T-helper 1 cell treated with Interleukin-12 subunit alpha and Interleukin-12 subunit beta and Interleukin-4 antibody, amounts not matched to agents 30 ng/mL and 1 ng/mL, for 36 hours (primary cell): ENCODE measurements around the gene FARP1. TPM values are rescaled to one million over a fixed set of nuclear protein-coding genes. Genes with fewer than 3 reads are reported as not detected.

Source experiments
- intact Hi-C: fragments of 100-400 bp; cut with micrococcal nuclease; formaldehyde crosslinking; loops from one replicate; pipeline ENCODE4 v1.15.1; 2024
- total RNA-seq: library from RNA; stranded (reverse); gene quantifications from 2 replicates; pipeline ENCODE4 v1.2.3, GENCODE V29; 2022

The FARP1 gene
- total RNA-seq, 1 donor from 2014 or later = 0.17 TPM

DNA sequence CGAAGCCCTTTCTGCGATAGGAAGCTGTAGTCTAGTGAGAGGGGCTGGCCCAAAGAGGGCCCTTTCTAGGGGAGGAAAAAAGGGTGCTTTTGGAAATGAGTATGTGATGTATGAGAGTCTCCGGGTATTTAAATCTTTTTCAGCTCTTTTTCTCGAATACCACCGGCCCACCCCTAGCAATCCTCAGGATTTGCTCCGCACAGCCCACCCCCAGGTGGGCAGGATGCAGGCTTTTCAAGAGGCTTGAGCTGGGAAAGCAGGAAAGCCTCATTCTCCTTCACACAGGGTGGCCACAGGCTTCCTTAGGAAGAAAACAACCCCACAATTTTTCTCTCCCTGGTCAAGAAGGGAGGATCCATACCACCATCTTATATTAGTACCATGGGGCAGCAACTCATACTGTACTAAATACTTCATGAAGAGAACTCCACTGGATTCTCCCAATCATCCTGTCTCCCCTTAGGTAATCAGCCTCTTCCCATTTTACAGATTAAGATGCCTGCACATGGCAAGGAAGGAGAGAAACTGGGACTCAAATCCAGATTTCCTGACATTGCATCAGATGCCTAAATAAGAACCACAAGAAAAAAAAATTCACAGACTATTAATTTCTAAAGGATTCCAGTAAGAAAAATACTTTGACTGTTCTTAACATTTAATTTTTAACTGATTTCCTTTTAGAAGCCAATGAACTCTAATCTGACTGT lies 349.6 kb downstream of the FARP1 start:
- intact Hi-C loops = no loop called here

DNA sequence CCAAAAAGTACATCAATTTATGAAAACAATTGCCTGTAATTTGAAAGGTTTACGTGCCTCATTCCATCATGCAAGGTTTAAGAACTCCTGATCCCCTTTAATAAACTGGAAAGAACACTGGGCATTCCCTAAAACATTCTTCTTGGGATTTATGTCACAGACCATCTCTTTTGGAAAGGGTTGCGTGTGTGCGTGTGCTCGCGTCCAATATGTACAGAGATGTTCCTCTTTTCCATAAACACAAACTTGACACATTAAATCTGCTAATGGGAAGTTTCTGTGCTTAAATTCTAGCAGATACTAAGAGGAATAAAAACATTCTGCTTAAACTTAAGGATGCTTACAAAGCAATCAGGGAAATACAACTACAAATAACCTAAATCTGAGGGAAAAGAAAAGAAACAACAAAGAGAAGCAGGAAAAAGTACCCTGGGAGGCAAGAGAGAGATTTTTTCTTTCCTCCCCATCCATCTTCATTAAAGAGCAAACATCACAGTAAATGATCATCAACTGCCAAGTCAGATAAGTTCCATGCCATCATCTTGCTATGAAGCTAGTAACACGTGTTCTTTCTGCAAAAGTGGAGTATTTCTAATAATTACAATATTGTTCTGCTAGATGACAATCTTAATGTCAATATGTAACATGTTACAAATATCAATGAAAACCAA lies 350.3 kb downstream of the FARP1 start:
- intact Hi-C loops = no loop called here

DNA sequence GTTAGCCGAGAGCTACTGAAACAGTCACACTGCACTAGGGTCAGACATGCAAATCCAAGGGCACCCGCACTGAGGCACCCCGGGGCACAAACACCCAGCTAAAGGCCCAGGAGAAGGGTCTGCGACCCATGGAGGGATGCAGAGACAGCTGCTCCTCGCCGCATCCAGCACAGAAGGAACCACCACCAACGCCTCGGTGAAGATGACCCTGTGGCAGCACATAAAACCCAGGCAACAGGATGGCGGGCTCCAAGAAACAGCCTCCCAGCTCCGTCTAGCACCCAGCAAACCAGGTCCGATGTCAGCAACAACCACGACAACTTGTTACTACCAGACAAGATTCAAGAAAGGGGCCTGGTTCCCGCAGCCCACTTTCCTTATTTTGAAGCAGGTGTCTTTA lies 351.9 kb downstream of the FARP1 start:
- intact Hi-C loops = no loop called here

DNA sequence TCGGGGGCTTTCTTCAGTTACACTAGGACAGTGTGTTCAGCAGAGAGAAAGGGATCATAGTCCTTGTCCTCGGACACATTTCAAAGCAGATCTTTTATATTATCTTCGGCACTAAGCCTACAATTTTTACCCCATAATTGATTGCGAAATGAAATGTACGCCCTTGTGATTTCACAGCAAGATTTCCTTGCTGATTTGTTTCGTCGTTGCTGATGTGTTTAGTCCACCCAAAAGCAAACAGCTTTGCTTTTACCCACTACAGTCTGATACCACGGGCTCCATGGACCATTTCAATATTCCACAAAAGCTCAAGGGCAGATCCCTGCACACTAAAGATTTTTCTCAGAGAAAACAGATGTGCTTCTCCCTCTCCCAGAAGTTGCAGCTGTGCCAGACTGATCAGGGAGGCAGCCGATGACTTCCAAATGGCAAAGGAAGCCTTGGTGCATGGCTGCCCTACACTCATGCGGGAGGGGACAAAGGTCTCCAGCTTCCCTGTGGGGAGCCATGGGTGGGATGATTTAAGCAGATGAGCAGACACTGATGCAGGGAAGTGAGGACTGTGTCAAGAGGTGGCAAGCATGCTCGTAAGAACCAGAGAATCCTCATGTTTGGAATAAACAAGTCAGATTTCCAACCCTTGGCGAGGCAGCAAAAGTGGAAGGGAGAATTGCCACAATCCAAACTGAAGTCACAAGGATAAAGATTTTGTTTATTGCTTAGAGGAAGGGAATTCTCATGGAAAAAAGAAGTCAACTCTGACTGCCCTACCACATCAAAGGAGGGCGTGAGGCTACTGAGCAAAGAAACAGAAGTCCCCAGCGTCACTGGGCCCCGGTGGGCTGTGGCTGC lies 353.0 kb downstream of the FARP1 start:
- intact Hi-C loops = no loop called here

DNA sequence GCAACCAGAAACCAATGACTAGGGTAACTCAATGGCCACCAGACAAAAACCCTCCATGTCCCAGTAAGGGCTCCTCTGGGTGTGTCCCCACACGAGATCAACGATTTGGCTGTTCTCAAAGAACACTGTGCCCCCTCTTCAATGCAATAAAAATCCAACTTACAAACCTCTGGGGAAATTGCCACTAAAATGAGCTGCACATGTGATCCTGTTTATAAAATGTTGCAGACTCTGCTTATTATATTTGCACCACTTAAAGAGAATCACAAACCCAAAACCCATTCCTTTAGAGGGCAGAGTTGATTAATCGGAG lies 353.5 kb downstream of the FARP1 start:
- intact Hi-C loops = no loop called here

DNA sequence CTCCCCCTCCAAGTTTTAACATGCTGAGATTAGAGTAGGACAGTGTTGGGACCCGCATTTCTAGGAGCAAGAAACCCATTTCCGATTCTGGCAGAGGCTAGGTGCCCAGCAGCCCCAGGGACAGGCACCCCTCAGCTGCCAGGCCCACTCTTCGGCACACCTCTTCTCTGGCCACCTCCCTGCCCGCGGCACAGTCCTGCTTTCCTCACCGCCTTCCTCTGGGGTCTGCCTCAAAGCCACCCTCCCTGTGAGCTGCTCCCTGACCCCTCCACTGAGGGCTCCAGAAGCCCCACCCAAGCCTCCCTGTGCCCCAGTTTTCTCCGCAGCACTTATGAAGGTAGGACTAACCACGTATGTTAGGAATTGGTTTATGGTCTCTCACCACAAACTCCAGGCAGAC lies 354.1 kb downstream of the FARP1 start:
- intact Hi-C loops = no loop called here

DNA sequence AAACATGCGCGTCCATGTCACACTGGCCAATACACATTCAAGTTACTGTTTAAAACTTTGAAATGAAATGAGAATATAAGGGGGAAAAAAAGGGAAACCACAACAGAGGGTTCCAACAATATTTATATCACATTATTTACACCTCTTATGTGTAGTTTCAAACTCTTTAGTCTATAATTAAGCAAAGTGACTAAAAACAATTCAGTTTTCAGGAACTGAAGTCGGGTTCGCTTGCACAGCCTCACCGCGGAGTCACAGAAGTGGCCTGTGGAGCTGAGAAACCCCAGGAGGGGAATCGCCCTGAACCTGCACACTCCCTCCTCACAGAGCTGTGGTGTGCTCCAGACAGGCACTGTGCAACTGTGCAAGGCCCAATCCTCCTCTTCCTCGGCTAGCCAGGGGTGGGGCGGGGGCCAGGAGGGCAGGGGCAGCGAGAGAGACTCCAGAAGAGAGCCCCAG lies 358.1 kb downstream of the FARP1 start:
- intact Hi-C loops = no loop called here

DNA sequence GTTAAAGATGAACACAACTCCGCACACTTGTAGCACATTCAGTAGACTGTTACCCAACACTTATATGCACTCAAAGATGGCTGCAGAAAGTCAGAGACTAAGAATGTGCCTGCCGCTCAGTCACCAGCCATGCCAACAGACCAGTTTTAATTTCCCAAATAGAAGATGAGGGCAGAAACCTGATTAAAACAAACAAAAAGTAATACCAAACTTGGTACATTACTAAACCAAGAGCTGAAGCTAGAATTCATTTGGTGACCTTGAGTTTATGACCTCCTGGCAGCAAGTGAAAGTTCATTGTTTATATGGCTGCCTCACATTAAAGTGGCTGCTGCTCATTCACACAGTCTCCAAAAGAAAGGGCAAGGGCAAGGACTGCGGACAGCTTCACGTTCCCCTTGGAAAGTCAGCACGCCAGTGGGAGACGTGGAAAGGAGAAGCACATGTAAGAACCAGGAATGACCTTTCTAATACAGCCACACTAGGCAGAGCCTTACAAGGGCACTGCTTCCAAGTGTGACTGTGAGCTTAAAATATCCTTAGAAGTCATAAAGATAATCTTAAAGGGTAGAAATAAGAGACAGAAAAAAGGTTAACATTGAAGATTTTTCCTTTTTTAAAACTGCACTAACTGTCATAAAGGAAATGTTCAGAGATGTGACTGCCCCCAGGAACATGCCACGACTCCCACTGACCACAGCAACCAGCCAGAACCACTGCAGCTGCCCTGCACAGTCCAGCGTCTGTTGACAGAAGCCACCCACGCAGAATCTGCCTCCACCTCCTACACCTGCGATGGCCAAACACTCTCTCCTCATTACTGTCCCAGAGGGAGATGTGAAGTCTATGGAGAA lies 360.5 kb downstream of the FARP1 start:
- intact Hi-C loops = loop anchor here (1.0 kb wide), 4 partner anchors 14 to 150 kb away; no protein-coding TSS in a partner anchor

DNA sequence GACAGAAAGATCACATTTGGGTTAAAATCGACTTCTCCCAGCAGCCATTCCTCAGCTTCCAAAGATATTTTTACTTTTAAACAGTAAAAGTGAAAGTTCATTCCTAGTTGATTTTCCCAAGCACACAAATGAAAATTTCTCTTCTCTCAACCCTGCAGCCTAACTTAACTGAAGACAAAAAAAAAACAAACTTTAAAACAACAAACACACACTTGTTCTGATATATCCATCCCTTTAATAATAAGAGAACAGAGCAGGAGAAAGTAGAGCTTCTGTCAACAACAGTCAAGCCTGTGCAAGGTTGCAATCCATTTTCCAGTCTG lies 361.1 kb downstream of the FARP1 start:
- intact Hi-C loops = loop anchor here (1.0 kb wide), 4 partner anchors 13 to 149 kb away; no protein-coding TSS in a partner anchor

DNA sequence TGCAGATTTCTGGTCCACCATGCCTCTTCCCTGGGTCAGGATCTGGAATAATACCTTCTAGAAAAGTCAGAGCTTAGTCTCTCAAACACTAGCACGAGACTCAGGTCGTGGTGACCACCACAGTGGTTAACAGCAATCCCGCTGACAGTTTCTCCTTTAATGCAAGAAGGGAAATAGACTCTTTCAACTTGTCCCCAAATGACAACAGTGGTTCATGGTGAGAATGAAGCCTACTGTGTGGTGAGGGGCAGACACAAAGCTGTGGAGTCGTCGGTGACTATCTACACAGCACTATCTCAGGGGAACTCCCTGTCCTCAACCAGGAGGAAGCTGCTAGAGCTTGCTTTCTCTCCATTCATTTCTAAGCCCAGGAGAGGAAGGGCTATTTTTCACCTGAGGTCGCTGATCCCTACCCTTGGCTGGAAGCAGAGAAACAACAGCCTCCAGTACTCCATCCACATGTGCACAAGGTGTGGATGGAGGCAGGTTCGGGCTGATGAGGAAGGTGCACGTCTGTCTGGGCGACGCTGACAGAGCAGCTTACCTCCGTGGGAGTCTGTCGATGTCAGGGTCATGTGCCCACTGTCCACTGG lies 361.6 kb downstream of the FARP1 start:
- intact Hi-C loops = loop anchor here (1.0 kb wide), 4 partner anchors 13 to 149 kb away; no protein-coding TSS in a partner anchor

Other genes with a start within 250 kb of the FARP1 start
- 119 and 121 TPM in 2 replicates for gene IPO5, start 189.4 kb upstream of the FARP1 start, total RNA-seq
- not detected in 2 replicates for gene RNF113B, start 34.2 kb downstream of the FARP1 start, total RNA-seq